Epithelial cell of proximal tubule (primary cell): Measurements from ENCODE around the gene OR51D1. TPM values are rescaled to one million over a fixed set of nuclear protein-coding genes. Genes with fewer than 3 reads are reported as not detected.

Source experiments
- DNase-seq: peaks from one replicate; pipeline ENCODE4 v3.0.0-alpha.2; 2011; ENCODE audit warnings: low read depth
- H3K4me3 ChIP-seq: 2 replicates; pipeline ENCODE4 v1.5.1; 2011; ENCODE audit warnings: low read depth, mild to moderate bottlenecking, low read length
- CTCF ChIP-seq: conservative IDR thresholded peaks from 2 replicates; pipeline ENCODE4 v1.5.1; 2012; ENCODE audit warnings: low read depth, mild to moderate bottlenecking, low read length
- total RNA-seq: library from RNA; depleted of rRNA; stranded (reverse); fragments of >200 nt; gene quantifications from 2 replicates; pipeline ENCODE4 v1.2.3, GENCODE V29; 2015

OR51D1 gene
- total RNA-seq, 1 donor from 2014 or later, result not detected

- peak; percentile 55 for DNase-seq
- peak within 1 kb of the TSS; percentile 88 for H3K4me3 ChIP-seq
- no peak for TF ChIP-seq CTCF
Observed at GRCh38 chr11:4607781-4608666, 29.3 kb upstream of the OR51D1 start, which contains the start of gene TRIM68. TSS of gene TRIM68 (minus strand) at chr11:4608231. CDS start at chr11:4605504, 2,727 bp downstream.

DNA sequence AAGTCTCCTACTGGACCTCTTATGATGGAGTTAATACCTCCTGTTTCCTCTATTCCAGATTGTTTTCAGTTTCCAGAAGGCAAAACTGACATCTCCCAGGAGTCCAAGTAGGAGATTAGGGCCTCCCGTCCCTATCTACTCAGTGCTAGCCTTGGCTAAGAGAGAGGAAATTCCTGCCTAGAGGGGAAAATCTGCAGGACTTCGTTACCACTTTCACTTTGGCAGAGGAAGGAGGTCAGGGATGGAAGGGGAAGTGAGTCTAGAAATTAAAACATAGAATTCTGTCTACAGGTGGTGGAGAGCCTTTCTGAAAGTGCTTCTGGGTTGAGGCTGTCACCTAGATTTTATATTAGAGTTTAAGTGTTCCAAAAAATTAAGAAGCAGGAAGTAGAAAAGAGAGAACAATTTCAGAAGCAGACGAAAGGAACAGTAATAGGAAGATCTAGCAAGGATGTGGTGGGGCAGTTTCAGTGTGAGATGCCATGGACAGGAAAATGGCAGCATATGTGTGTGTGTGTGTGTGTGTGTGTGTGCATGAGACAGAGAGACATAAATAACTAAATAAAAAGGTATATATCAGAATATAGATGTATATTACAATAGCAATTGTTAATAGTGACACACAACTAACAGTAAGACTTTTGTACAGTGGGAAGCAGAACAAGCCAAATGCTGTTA, 26.9 kb upstream of the OR51D1 start:
- H3K4me3 ChIP-seq, result no peak overlapping the region
- no peak for TF ChIP-seq CTCF

GRCh38 chr11:4611986-4612385, 25.3 kb upstream of the OR51D1 start:
- no peak overlapping the region for H3K4me3 ChIP-seq
- TF ChIP-seq CTCF, result no peak
- no peak for DNase-seq

More for the DNA sequence above, 26.9 kb upstream of the OR51D1 start:
- DNase-seq, result no peak

DNA sequence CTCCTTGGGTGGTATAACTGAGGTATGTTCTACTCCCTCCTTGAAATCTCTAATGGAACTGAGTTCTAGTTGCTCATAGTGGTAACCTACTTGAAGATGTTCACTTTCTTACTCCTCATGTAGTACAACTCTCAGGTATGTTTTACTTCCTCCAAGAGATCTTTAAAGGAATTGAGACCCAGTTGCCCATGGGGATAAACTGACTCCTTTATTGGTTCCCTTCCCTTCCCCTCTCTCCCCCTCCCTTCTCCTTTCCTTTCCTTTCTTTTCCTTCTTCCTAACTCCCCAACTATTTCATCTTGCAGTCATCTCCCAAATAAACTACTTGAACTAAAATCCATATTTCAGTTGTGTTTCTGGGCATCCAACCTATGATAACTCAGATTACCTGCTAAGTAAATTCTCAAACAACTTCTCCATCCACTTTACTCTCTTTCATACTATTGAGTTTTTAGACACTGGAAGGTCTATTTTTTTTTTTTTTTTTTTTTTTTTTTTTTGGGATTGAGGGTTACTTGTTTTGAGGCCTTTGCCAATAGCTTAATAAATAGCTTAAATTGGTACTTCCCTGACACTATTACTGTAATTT, 21.3 kb upstream of the OR51D1 start:
- TF ChIP-seq CTCF, result no peak
- no peak overlapping the region for H3K4me3 ChIP-seq
- DNase-seq, result no peak

- no peak for DNase-seq
- no peak overlapping the region for H3K4me3 ChIP-seq
- TF ChIP-seq CTCF, result no peak
Observed at GRCh38 chr11:4619514-4619913, 17.8 kb upstream of the OR51D1 start.

DNA sequence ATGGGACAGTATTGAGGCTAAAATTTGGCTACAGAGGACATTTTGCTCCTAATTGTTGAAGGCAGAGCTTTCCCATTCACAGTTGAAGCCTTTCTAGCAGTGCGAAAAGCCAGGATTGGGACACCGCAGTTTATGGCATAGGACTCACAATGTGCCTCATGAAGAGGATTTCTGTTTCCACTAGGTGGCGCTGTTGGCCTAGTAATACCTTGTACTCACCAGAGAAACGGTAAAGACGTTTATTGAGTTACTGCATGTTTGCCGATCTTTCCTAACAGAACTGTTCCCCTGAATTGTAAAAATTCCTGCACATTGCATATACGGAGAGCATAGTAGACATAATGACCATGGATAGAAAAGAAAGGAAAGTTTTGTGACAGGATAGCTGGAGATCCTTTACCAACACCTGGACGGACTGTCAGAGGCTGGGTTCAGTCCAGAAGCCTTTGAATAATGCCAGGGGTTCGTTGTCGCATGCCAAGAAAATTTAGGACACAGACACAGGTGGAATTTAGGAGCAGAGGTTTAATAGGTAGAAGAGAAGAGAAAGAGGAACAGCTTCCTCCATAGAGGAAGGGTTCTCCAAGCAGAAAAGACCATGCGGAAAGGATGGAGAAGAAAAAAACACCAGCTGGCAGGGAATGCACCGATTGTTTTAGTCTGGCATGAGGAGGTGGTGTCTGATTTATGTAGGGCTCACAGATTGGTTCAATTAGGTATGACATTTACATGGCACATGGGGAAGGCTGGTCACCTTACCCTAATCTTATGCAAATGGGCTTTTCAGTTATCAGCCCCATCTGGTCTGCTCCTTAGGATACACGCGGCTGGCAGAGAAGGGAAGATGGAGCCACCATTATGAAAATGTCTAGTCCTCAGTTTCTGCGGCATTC, 10.8 kb upstream of the OR51D1 start:
- DNase-seq, result peak; percentile 32
- peak; percentile 80 for TF ChIP-seq CTCF
- H3K4me3 ChIP-seq, result no peak overlapping the region
